ENCODE results near the gene NEO1.
"Not testable (repeated sequence)": the region's sequence is repeated elsewhere in the genome, so short reads cannot be mapped to it uniquely, and the experiment has no call there.

The NEO1 gene

GRCh38 chr15:73142802-73143762, 90.8 kb downstream of the NEO1 start:
- peak; percentile 32 for DNase-seq (ENCODE audit: low spot score)

DNA sequence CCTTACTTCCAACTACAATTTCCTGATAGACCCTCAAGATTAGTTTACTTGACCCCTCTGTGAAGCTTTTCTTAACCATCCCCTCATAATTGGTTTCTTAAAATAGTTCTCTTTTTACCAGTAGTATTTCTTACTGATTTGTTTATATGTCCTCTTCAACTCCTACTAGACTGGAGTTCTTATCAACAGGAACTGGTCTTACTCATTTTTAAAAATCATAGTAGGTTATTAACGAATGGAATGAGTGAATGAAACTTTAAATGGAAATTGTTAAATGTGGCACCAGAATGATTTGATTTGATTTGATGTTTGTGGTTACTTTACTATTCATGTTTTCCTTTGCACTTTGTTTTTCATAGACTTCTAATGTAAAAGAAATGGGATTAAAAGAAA, 91.5 kb downstream of the NEO1 start:
- DNase-seq (ENCODE audit: low spot score) = no peak

- DNase-seq (ENCODE audit: low spot score) = no peak
These were observed 94.2 kb downstream of the NEO1 start for GRCh38 chr15:73146419-73146818.

DNA sequence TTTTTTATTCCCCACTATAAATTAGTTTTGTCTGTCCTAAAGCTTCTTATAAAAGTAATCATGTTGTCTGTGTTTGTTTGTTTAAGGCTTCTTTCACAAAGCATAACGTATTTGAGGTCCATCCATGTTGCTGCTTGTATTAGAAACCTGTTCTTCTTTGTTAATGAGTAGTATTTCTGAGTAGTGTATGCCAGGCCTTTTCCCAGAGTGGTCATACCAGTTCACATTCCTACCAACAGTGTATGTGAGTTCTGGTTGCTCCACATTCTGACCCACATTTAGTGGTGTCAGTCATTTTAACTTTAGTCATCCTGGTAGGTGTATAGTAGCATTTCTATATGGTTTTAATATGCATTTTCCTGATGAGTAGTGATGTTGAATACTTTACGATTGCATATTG, 98.6 kb downstream of the NEO1 start:
- DNase-seq (ENCODE audit: low spot score) = no peak

GRCh38 chr15:73153024-73153423, 100.8 kb downstream of the NEO1 start:
- DNase-seq (ENCODE audit: low spot score) = no peak

DNA sequence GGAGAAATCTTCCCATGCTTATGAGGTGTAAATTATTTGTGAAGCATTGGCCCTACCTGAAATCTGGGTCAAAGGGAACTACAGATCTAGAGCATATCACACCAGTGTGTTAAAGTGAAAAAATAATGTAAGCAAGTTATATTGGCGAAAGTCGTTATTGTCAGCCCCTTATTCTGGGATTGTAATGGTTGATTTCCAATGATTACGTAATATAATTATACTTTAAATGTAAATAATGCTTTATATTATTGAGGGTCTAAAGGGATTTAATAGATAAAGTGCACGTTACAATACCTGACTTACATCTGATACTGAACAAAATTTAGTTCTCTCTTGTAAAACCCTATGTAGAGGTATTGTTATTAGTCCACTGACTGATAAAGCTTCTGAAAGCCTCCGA, 101.2 kb downstream of the NEO1 start:
- no peak for DNase-seq (ENCODE audit: low spot score)

GRCh38 chr15:73156431-73157191, 104.3 kb downstream of the NEO1 start:
- DNase-seq (ENCODE audit: low spot score) = no peak

GRCh38 chr15:73161546-73161945, 109.3 kb downstream of the NEO1 start:
- no peak for DNase-seq (ENCODE audit: low spot score)

GRCh38 chr15:73165435-73165834, 113.2 kb downstream of the NEO1 start:
- DNase-seq (ENCODE audit: low spot score) = no peak

- DNase-seq (ENCODE audit: low spot score) = no peak
These were observed 113.6 kb downstream of the NEO1 start for GRCh38 chr15:73165844-73166243.

DNA sequence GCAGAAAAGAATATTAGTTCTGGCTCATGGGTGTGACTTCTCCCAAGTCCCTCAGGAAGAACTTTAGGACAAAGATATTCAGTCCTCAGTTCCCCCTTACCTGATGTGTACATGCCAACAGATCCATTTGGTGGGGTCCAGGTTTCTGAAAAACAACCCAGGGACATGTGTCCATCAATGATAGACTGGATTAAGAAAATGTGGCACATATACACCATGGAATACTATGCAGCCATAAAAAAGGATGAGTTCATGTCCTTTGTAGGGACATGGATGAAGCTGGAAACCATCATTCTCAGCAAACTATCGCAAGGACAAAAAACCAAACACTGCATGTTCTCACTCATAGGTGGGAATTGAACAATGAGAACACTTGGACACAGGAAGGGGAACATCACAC, 114.4 kb downstream of the NEO1 start:
- DNase-seq (ENCODE audit: low spot score) = not testable (repeated sequence)

GRCh38 chr15:73168487-73168886, 116.2 kb downstream of the NEO1 start:
- DNase-seq (ENCODE audit: low spot score) = no peak

DNA sequence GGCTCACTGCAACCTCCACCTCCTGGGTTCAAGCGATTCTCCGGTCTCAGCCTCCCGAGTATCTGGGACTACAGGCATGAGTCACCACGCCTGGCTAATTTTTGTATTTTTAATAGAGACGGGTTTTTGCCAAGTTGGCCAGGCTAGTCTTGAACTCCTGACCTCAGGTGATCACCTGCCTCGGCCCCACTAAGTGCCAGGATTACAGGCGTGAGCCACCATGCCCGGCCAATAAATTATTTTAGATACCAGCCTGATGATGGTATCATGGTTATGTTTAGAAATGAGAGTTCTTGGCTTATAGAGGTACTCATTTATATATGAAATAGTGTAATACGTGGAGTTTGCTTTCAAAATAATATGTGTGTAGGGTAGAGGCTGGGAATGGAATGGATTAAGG, 119.4 kb downstream of the NEO1 start:
- DNase-seq (ENCODE audit: low spot score) = no peak

DNA sequence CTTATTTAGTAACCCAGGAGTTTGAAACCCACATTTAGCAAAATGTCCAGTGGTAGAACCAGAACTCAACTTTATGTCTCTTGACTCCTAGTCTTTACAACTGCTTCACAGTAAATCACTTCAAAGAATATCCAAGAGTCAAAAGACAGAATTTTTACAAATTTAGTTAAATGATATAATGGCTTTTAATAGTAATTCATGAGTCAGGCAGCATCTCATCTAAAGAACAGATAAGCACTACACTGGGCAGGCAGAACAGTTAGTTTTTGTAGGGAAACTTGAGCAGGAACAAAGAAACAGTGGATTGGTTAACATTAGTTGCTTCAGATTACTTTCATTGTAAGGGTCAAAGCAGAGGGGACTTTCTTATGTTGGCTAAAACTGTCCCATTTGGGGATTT, 120.2 kb downstream of the NEO1 start:
- no peak for DNase-seq (ENCODE audit: low spot score)

GRCh38 chr15:73174171-73174570, 121.9 kb downstream of the NEO1 start:
- DNase-seq (ENCODE audit: low spot score) = no peak

- no peak for DNase-seq (ENCODE audit: low spot score)
These were observed 123.1 kb downstream of the NEO1 start for GRCh38 chr15:73175382-73175781.

- no peak for DNase-seq (ENCODE audit: low spot score)
These were observed 124.3 kb downstream of the NEO1 start for GRCh38 chr15:73176598-73176997.

GRCh38 chr15:73183071-73183470, 130.8 kb downstream of the NEO1 start:
- no peak for DNase-seq (ENCODE audit: low spot score)

DNA sequence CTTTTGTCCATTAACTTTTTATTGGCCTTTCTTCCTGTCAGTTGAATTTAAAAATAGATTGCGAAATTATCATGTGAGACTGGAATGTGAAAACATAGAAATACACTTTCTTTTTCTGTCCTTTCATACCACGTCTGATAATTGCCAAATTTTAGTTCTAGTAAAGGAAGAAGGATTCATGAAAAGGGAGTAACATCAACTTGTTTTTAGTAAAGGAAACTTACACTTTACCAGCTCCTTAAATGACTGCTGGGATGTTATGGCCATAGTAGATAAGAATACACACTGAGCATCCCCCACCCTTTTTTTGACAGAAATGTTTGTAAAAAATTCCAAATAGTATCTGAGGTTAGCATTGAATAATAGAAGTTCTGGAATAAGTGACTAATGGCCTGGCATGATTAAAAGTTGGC, 137.9 kb downstream of the NEO1 start:
- no peak for DNase-seq (ENCODE audit: low spot score)

DNA sequence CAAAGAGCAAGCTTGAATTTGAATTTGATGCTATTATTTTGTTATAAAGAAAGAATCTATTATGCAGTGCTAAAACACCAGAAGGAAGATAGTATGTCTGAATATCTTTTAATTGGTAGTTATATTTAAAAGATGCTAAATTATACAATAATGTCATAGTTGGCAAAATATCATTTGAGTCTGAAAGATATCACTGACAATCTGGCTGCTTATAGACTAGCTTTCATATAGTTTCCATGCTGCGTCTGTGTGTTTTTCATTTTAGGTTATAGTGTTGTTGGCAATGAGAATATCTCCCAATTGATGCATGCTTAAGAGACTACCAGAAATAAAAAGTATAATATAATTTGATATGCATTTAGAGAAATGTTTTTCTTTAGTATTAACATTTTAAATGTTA, 142.9 kb downstream of the NEO1 start:
- DNase-seq (ENCODE audit: low spot score) = no peak

DNA sequence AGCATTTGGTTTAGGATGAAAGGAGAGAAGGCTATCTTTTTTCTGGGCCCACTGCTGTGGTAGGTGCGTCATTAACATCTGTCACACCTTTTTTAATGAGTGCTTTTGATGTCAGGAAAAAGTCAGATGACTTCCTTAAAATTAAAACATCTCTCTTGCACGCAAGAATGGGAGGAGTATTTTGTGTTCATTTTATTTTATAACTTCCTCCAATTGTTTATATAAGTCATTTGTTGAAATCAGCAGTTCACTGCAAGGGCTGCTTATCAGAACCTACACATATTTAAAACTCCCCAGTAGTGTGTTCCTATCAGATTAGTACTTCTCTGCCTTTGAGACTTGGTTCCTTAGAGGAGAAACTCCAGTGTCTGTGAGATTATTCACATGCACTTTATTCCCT, 143.8 kb downstream of the NEO1 start:
- no peak for DNase-seq (ENCODE audit: low spot score)

- no peak for DNase-seq (ENCODE audit: low spot score)
These were observed 148.1 kb downstream of the NEO1 start for GRCh38 chr15:73200339-73200738.

- DNase-seq (ENCODE audit: low spot score) = no peak
These were observed 158.4 kb downstream of the NEO1 start for GRCh38 chr15:73210630-73211029.
